ENCODE data around the gene RETREG3. TPM values are rescaled to one million over a fixed set of nuclear protein-coding genes. Genes with fewer than 3 reads are reported as not detected.

The RETREG3 gene
- total and polyA plus RNA-seq, 9 of the 15 experiments (the other 6 are each of a cell fraction or from before 2014, with no cell fraction given), result 4.1 to 39.0 (median 16.9) TPM

DNA sequence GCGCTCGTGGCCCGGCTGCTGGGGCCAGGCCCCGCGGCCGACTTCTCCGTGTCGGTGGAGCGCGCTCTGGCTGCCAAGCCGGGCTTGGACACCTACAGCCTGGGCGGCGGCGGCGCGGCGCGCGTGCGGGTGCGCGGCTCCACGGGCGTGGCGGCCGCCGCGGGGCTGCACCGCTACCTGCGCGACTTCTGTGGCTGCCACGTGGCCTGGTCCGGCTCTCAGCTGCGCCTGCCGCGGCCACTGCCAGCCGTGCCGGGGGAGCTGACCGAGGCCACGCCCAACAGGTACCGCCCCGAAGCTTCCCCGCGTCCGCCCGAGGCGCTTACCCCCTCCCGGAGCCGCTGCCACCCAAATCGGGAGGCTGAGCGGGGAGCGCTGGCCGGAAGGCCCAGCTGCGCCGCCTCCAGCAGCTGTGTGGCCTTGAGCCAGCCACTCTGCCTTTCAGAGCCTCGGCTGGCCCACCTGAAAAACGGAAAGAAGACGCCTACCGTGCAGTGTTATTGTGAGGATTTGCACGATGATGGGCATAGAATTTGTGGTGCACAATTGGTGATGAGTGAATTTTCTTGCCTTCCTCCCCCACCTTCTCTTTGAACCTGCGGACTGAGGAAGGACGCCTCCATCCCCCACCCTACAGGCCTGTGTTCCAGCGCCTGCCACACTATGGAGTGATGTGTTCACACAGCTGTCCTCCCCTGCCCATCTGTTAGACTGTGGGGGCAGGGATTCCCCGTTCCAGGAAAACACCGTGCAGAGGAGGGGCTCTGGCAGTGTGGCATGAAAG, 72.6 kb downstream of the RETREG3 start (continued):
- no peak for TF ChIP-seq JUN (IDR thresholded peaks at IDR 0.05; ENCODE audit: borderline replicate concordance, low read depth, low read length)
- TF ChIP-seq JUN (CRISPR knock-in tag; IDR thresholded peaks at IDR 0.05; ENCODE audit: borderline replicate concordance), result no peak
- TF ChIP-seq RAD21 (CRISPR knock-in tag; conservative IDR thresholded peaks at IDR 0.05 in 1 of 2, IDR thresholded peaks at IDR 0.05 in 1 of 2), result no peak
- TF ChIP-seq MAZ (CRISPR knock-in tag; conservative IDR thresholded peaks at IDR 0.05 in 1 of 2, IDR thresholded peaks at IDR 0.05 in 1 of 2), result peak; percentile 48 to 80
- no peak for TF ChIP-seq ZNF644 (tag; IDR thresholded peaks at IDR 0.05; ENCODE audit: low read depth)
- no peak for TF ChIP-seq ZNF197 (CRISPR knock-in tag; IDR thresholded peaks at IDR 0.05; ENCODE audit: low read depth)
- TF ChIP-seq FOXP1 (CRISPR knock-in tag; IDR thresholded peaks at IDR 0.05), result no peak
- TF ChIP-seq RCOR1 (IDR thresholded peaks at IDR 0.05; ENCODE audit: borderline replicate concordance in 1 of 2, low read depth in 2 of 2, low read length in 2 of 2), result peak in 1 of 2 experiments; percentile 39; a peak in 1 of 4 replicates
- TF ChIP-seq POLR3G (IDR thresholded peaks at IDR 0.05; ENCODE audit: extremely low read depth, insufficient read length, insufficient replicate concordance), result no peak
- TF ChIP-seq STAT5A (IDR thresholded peaks at IDR 0.05; ENCODE audit: borderline replicate concordance, low read length), result no peak
- 0 out of 2 replicates have a peak, but pooled peaks have one; percentile 27 for TF ChIP-seq CREM (IDR thresholded peaks at IDR 0.05; ENCODE audit: low read depth)
- TF ChIP-seq FOXJ3 (CRISPR knock-in tag; IDR thresholded peaks at IDR 0.05), result no peak
- no peak for TF ChIP-seq TCF7L2 (IDR thresholded peaks at IDR 0.05; ENCODE audit: low read depth, low read length)
- no peak for TF ChIP-seq ELF1 (tag; IDR thresholded peaks at IDR 0.05)
- TF ChIP-seq, protein P1, sequence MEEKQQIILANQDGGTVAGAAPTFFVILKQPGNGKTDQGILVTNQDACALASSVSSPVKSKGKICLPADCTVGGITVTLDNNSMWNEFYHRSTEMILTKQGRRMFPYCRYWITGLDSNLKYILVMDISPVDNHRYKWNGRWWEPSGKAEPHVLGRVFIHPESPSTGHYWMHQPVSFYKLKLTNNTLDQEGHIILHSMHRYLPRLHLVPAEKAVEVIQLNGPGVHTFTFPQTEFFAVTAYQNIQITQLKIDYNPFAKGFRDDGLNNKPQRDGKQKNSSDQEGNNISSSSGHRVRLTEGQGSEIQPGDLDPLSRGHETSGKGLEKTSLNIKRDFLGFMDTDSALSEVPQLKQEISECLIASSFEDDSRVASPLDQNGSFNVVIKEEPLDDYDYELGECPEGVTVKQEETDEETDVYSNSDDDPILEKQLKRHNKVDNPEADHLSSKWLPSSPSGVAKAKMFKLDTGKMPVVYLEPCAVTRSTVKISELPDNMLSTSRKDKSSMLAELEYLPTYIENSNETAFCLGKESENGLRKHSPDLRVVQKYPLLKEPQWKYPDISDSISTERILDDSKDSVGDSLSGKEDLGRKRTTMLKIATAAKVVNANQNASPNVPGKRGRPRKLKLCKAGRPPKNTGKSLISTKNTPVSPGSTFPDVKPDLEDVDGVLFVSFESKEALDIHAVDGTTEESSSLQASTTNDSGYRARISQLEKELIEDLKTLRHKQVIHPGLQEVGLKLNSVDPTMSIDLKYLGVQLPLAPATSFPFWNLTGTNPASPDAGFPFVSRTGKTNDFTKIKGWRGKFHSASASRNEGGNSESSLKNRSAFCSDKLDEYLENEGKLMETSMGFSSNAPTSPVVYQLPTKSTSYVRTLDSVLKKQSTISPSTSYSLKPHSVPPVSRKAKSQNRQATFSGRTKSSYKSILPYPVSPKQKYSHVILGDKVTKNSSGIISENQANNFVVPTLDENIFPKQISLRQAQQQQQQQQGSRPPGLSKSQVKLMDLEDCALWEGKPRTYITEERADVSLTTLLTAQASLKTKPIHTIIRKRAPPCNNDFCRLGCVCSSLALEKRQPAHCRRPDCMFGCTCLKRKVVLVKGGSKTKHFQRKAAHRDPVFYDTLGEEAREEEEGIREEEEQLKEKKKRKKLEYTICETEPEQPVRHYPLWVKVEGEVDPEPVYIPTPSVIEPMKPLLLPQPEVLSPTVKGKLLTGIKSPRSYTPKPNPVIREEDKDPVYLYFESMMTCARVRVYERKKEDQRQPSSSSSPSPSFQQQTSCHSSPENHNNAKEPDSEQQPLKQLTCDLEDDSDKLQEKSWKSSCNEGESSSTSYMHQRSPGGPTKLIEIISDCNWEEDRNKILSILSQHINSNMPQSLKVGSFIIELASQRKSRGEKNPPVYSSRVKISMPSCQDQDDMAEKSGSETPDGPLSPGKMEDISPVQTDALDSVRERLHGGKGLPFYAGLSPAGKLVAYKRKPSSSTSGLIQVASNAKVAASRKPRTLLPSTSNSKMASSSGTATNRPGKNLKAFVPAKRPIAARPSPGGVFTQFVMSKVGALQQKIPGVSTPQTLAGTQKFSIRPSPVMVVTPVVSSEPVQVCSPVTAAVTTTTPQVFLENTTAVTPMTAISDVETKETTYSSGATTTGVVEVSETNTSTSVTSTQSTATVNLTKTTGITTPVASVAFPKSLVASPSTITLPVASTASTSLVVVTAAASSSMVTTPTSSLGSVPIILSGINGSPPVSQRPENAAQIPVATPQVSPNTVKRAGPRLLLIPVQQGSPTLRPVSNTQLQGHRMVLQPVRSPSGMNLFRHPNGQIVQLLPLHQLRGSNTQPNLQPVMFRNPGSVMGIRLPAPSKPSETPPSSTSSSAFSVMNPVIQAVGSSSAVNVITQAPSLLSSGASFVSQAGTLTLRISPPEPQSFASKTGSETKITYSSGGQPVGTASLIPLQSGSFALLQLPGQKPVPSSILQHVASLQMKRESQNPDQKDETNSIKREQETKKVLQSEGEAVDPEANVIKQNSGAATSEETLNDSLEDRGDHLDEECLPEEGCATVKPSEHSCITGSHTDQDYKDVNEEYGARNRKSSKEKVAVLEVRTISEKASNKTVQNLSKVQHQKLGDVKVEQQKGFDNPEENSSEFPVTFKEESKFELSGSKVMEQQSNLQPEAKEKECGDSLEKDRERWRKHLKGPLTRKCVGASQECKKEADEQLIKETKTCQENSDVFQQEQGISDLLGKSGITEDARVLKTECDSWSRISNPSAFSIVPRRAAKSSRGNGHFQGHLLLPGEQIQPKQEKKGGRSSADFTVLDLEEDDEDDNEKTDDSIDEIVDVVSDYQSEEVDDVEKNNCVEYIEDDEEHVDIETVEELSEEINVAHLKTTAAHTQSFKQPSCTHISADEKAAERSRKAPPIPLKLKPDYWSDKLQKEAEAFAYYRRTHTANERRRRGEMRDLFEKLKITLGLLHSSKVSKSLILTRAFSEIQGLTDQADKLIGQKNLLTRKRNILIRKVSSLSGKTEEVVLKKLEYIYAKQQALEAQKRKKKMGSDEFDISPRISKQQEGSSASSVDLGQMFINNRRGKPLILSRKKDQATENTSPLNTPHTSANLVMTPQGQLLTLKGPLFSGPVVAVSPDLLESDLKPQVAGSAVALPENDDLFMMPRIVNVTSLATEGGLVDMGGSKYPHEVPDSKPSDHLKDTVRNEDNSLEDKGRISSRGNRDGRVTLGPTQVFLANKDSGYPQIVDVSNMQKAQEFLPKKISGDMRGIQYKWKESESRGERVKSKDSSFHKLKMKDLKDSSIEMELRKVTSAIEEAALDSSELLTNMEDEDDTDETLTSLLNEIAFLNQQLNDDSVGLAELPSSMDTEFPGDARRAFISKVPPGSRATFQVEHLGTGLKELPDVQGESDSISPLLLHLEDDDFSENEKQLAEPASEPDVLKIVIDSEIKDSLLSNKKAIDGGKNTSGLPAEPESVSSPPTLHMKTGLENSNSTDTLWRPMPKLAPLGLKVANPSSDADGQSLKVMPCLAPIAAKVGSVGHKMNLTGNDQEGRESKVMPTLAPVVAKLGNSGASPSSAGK (IDR thresholded peaks at IDR 0.05), result no peak
- peak; percentile 61 for TF ChIP-seq HNRNPK (IDR thresholded peaks at IDR 0.05; ENCODE audit: low read depth, low read length, poor library complexity, severe bottlenecking)
